A549 treated with AZD9567 at 1 μM for 4 hours (cell line): ENCODE data around the gene INTS3. TPM values are rescaled to one million over a fixed set of nuclear protein-coding genes. Genes with fewer than 3 reads are reported as not detected.

Source experiments
- total RNA-seq: library from RNA; stranded (reverse); fragments of 200-300 nt; extraction: Qiagen RNA extraction; gene quantifications from 5 replicates; pipeline ENCODE4 v1.2.3, GENCODE V29; 2022; ENCODE audit not compliant: insufficient read depth

The INTS3 gene, protein sequence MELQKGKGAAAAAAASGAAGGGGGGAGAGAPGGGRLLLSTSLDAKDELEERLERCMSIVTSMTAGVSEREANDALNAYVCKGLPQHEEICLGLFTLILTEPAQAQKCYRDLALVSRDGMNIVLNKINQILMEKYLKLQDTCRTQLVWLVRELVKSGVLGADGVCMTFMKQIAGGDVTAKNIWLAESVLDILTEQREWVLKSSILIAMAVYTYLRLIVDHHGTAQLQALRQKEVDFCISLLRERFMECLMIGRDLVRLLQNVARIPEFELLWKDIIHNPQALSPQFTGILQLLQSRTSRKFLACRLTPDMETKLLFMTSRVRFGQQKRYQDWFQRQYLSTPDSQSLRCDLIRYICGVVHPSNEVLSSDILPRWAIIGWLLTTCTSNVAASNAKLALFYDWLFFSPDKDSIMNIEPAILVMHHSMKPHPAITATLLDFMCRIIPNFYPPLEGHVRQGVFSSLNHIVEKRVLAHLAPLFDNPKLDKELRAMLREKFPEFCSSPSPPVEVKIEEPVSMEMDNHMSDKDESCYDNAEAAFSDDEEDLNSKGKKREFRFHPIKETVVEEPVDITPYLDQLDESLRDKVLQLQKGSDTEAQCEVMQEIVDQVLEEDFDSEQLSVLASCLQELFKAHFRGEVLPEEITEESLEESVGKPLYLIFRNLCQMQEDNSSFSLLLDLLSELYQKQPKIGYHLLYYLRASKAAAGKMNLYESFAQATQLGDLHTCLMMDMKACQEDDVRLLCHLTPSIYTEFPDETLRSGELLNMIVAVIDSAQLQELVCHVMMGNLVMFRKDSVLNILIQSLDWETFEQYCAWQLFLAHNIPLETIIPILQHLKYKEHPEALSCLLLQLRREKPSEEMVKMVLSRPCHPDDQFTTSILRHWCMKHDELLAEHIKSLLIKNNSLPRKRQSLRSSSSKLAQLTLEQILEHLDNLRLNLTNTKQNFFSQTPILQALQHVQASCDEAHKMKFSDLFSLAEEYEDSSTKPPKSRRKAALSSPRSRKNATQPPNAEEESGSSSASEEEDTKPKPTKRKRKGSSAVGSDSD
- 14.8 to 16.4 TPM (median 15.0 TPM) in 5 replicates for total RNA-seq

DNA sequence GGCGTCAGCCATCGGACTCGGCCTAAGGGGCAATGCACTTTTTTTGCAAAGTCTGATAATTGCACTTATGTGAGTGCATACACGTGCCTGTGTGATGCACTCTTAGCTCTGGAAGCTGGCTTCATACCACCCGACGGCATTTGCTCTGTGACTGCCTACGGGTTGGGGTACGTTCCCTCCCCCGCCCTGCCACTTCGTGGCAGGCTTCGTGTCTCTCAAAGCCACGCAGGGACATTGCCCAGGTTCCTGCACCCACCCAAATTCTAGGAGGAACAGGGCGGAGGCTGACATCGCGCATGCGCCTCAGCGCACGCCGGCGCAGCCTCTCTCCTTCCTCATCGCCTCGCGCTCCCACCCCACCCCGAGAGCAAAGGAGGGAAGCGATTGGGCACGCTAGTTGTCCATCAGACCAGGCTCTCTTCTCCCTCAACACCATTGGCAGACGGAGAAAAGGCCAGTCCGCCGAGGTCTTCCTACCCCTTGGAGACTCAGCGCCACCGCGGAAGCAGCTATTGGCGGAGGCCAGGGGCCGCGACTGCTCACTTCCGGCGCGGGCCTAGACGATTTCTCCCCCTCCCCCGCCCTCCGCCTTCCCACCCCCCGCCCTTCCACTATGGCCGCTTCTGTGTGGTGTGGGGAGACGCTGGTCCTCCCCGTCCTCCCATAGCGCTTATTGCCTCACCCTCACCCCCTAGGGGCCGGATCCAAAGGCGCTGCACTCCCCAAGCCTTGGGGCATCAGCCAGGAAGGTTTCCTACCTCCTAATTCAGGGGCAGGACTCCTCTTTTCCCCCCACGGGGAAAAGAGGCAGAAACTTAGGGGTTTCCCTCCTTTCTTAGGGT lies at the start of gene INTS3:
Gene INTS3, plus strand, starts transcription at position 588 of the 842 bp plus-strand sequence. CDS start 585 bp downstream, outside the sequence.

DNA sequence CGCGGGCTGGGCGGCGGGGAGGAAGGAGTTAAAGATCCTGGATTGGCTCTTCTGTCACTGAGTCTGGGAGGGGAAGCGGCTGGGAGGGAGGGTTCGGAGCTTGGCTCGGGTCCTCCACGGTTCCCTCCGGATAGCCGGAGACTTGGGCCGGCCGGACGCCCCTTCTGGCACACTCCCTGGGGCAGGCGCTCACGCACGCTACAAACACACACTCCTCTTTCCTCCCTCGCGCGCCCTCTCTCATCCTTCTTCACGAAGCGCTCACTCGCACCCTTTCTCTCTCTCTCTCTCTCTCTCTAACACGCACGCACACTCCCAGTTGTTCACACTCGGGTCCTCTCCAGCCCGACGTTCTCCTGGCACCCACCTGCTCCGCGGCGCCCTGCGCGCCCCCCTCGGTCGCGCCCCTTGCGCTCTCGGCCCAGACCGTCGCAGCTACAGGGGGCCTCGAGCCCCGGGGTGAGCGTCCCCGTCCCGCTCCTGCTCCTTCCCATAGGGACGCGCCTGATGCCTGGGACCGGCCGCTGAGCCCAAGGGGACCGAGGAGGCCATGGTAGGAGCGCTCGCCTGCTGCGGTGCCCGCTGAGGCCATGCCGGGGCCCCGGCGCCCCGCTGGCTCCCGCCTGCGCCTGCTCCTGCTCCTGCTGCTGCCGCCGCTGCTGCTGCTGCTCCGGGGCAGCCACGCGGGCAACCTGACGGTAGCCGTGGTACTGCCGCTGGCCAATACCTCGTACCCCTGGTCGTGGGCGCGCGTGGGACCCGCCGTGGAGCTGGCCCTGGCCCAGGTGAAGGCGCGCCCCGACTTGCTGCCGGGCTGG lies 49.1 kb upstream of the INTS3 start, which contains the start of gene NPR1:
Gene NPR1, plus strand, starts transcription at position 170 of the 818 bp plus-strand sequence. Its CDS starts 421 bp downstream, at position 591.

DNA sequence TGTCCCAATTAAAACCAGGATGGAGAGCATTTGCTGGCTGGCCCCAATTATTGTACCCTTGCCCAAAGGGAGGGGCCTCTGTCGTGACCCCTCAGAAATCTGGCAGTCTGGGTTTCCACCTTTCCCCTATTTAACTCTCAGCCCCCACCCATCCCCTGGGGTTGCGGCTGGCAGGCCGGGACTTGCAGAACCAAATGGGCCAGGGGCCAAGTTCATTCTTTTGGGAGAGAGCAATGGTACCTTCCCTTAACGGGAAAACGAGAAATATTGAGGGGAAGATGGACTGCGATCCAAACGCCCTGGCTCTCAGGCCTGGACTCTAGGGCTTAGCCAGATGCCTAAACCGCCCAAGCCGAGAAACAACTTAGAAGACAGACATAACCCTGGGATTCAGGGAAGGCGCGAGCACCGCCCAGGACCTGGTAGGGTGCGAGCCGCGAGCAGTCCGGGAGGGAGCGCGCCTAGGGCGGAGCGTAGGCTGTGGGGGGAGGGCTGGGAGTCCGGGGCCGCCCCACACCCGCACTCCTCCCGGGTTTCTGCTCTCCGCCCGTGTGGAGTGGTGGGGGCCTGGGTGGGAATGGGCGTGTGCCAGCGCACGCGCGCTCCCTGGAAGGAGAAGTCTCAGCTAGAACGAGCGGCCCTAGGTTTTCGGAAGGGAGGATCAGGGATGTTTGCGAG lies 47.1 kb downstream of the INTS3 start, which contains the start of gene SLC27A3:
Gene SLC27A3, plus strand, starts transcription at position 628 of the 678 bp plus-strand sequence. CDS start 91 bp downstream, outside the sequence.

Other genes starting within 250 kb of the INTS3 start
- gene S100A6, start 192.1 kb upstream of the INTS3 start, total RNA-seq, result 3,026 to 3,713 TPM (median 3,617 TPM) in 5 replicates
- 0.74 to 1.7 TPM (median 0.84 TPM) in 4 of 5 replicates, not detected in the other for gene S100A5, start 187.1 kb upstream of the INTS3 start, total RNA-seq
- gene S100A4, start 182.2 kb upstream of the INTS3 start, total RNA-seq, result 1,162 to 1,829 TPM (median 1,676 TPM) in 5 replicates
- gene S100A3, start 178.8 kb upstream of the INTS3 start, total RNA-seq, result 81.6 to 99.0 TPM (median 94.1 TPM) in 5 replicates
- 10.6 to 29.6 TPM (median 22.2 TPM) in 5 replicates for gene S100A2, start 162.2 kb upstream of the INTS3 start, total RNA-seq
- gene S100A16, start 114.9 kb upstream of the INTS3 start, total RNA-seq, result 405 to 503 TPM (median 489 TPM) in 5 replicates
- 0.18 to 0.52 TPM (median 0.31 TPM) in 4 of 5 replicates, not detected in the other for gene S100A14, start 111.7 kb upstream of the INTS3 start, total RNA-seq
- gene S100A13, start 100.5 kb upstream of the INTS3 start, total RNA-seq, result 131 to 188 TPM (median 175 TPM) in 5 replicates
- 0.39 to 0.88 TPM (median 0.53 TPM) in 4 of 5 replicates, not detected in the other for gene S100A1, start 99.6 kb upstream of the INTS3 start, total RNA-seq
- 77.8 to 88.2 TPM (median 79.7 TPM) in 5 replicates for gene CHTOP, start 94.0 kb upstream of the INTS3 start, total RNA-seq
- gene SNAPIN, start 69.3 kb upstream of the INTS3 start, total RNA-seq, result 55.6 to 63.8 TPM (median 58.8 TPM) in 5 replicates
- gene ILF2, start 57.1 kb upstream of the INTS3 start, total RNA-seq, result 268 to 304 TPM (median 275 TPM) in 5 replicates
- gene NPR1, start 49.4 kb upstream of the INTS3 start, total RNA-seq, result 1.2 to 1.4 TPM (median 1.3 TPM) in 4 of 5 replicates, not detected in the other
- gene SLC27A3, start 47.4 kb downstream of the INTS3 start, total RNA-seq, result 0.90 to 1.1 TPM (median 0.93 TPM) in 4 of 5 replicates, not detected in the other
- gene GATAD2B, start 194.9 kb downstream of the INTS3 start, total RNA-seq, result 8.8 to 15.6 TPM (median 9.5 TPM) in 5 replicates
- gene DENND4B, start 218.7 kb downstream of the INTS3 start, total RNA-seq, result 25.6 to 35.4 TPM (median 34.5 TPM) in 5 replicates
- 34.0 to 42.1 TPM (median 40.8 TPM) in 5 replicates for gene CRTC2, start 230.6 kb downstream of the INTS3 start, total RNA-seq
- gene SLC39A1, start 235.5 kb downstream of the INTS3 start, total RNA-seq, result 129 to 157 TPM (median 152 TPM) in 5 replicates
- 2.9 to 10.3 TPM (median 9.7 TPM) in 5 replicates for gene CREB3L4, start 239.9 kb downstream of the INTS3 start, total RNA-seq
- 90.2 to 160 TPM (median 149 TPM) in 5 replicates for gene JTB, start 249.6 kb downstream of the INTS3 start, total RNA-seq